CD4-positive, alpha-beta T cell treated with Interleukin-6 for 4 hours (primary cell): ENCODE measurements around the gene ATP5MC2.
"Not testable (repeated sequence)": the region's sequence is repeated elsewhere in the genome, so short reads cannot be mapped to it uniquely, and the experiment has no call there.

Source experiments
- DNase-seq: peaks from one replicate; pipeline ENCODE4 v3.0.0-alpha.2; 2020; ENCODE audit warnings: mixed read lengths

ATP5MC2 gene

GRCh38 chr12:53644133-53644532 is 31.8 kb downstream of the ATP5MC2 start:
- DNase-seq: no peak

GRCh38 chr12:53643232-53643979 is 32.5 kb downstream of the ATP5MC2 start:
- DNase-seq: no peak

- DNase-seq: no peak
These were observed 37.8 kb downstream of the ATP5MC2 start for GRCh38 chr12:53638057-53638456.

GRCh38 chr12:53636641-53637040 is 39.2 kb downstream of the ATP5MC2 start:
- DNase-seq: no peak

GRCh38 chr12:53635708-53636107 is 40.2 kb downstream of the ATP5MC2 start:
- not testable (repeated sequence) for DNase-seq

GRCh38 chr12:53631721-53632120 is 44.2 kb downstream of the ATP5MC2 start:
- no peak for DNase-seq

- no peak for DNase-seq
These were observed 48.0 kb downstream of the ATP5MC2 start for GRCh38 chr12:53627919-53628318.

GRCh38 chr12:53626702-53627169 is 49.1 kb downstream of the ATP5MC2 start:
- DNase-seq: no peak

GRCh38 chr12:53625946-53626701 is 49.8 kb downstream of the ATP5MC2 start, which contains the start of gene ATF7:
ATF7 (minus strand) TSS chr12:53626382; CDS start chr12:53601000, 25,382 bp downstream.
- peak; percentile 97 for DNase-seq

GRCh38 chr12:53625373-53625945 is 50.4 kb downstream of the ATP5MC2 start:
- no peak for DNase-seq

- DNase-seq: no peak
These were observed 50.9 kb downstream of the ATP5MC2 start for GRCh38 chr12:53624956-53625355.

- DNase-seq: no peak
These were observed 51.4 kb downstream of the ATP5MC2 start for GRCh38 chr12:53624458-53624857.

GRCh38 chr12:53623548-53624385 is 52.1 kb downstream of the ATP5MC2 start:
- DNase-seq: no peak

- DNase-seq: no peak
These were observed 53.2 kb downstream of the ATP5MC2 start for GRCh38 chr12:53622724-53623123.

GRCh38 chr12:53618275-53618674 is 57.6 kb downstream of the ATP5MC2 start:
- no peak for DNase-seq

GRCh38 chr12:53617700-53618099 is 58.2 kb downstream of the ATP5MC2 start:
- DNase-seq: no peak

- no peak for DNase-seq
These were observed 58.9 kb downstream of the ATP5MC2 start for GRCh38 chr12:53616950-53617349.
